ENCODE measurements around the gene TMC3.

GRCh38 chr15:81349271-81349670 is 24.7 kb downstream of the TMC3 start:
- TF ChIP-seq CTCF (IDR thresholded peaks at IDR 0.05) (no peak), POLR2AphosphoS5 (IDR thresholded peaks at IDR 0.05) (no peak), POLR2A (IDR thresholded peaks at IDR 0.05) (no peak), EP300 (IDR thresholded peaks at IDR 0.05) (no peak)
